Loucy (cell line): ENCODE measurements around the gene CNN2.

Source experiments
- EZH2phosphoT487 ChIP-seq: fragments of 200-600 bp; IDR thresholded peaks from 2 replicates; pipeline ENCODE4 v1.6.1; 2018; ENCODE audit warnings: antibody characterized with exemption, mild to moderate bottlenecking, moderate library complexity, borderline replicate concordance
- TF ChIP-seq, protein P1 (sequence below): fragments of 200-600 bp; sonication (generic); conservative IDR thresholded peaks from 2 replicates; pipeline ENCODE4 v1.5.1; 2014; ENCODE audit warnings: mild to moderate bottlenecking, antibody characterized with exemption, low read length

DNA sequence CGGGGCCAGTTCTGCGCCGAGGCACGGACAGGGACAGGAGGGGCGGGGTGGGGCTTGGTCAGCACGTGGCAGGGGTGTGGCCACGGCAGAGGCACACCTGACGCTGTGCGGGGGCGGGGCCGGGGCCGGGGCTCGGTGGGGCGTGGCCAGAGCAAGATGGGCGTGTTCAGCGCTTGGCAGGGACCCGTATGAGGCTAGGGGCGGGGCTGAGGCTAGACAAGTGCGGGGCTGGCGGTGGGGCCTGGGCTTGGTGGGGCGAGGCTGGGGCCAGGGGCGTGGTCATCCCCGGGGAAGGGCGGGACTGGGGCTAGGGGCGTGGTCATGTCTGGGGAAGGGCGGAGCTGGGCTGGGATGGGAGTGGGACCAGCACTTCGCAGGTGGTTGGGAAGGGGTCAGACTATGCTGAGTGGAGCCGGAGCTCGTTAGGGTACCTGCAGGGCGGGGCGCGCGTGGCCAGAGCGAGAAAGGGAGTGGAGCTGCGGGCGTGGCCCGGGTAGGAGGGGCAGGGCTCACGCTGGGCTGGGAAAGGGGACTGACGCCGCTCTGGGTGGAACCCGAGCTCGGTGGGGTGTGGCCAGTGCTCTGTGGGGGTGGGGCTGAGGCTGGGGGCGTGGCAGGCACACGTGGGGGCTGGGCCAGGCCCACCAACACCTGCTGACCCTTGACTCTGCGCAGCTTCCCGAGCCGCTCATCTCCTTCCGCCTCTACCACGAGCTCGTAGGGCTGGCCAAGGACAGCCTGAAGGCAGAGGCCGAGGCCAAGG, 55.9 kb downstream of the CNN2 start:
- TF ChIP-seq, protein P1, sequence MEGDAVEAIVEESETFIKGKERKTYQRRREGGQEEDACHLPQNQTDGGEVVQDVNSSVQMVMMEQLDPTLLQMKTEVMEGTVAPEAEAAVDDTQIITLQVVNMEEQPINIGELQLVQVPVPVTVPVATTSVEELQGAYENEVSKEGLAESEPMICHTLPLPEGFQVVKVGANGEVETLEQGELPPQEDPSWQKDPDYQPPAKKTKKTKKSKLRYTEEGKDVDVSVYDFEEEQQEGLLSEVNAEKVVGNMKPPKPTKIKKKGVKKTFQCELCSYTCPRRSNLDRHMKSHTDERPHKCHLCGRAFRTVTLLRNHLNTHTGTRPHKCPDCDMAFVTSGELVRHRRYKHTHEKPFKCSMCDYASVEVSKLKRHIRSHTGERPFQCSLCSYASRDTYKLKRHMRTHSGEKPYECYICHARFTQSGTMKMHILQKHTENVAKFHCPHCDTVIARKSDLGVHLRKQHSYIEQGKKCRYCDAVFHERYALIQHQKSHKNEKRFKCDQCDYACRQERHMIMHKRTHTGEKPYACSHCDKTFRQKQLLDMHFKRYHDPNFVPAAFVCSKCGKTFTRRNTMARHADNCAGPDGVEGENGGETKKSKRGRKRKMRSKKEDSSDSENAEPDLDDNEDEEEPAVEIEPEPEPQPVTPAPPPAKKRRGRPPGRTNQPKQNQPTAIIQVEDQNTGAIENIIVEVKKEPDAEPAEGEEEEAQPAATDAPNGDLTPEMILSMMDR = no peak
- TF ChIP-seq EZH2phosphoT487 = no peak
